HG03045 (cell line): ENCODE data around the gene RBMS3.
"Not testable (repeated sequence)": the region's sequence is repeated elsewhere in the genome, so short reads cannot be mapped to it uniquely, and the experiment has no call there.

ENCODE experiments used
- ATAC-seq: cut with Tn5 transposase; IDR thresholded peaks from one replicate; pipeline ENCODE4 v1.9.1; 2021; ENCODE audit warnings: mild to moderate bottlenecking, moderate library complexity; ENCODE audit not compliant: unreplicated experiment

Gene RBMS3

GRCh38 chr3:29759411-29760225, 478.7 kb downstream of the RBMS3 start:
- ATAC-seq, result no peak

- no peak for ATAC-seq
Measured at GRCh38 chr3:29760226-29760685, 479.4 kb downstream of the RBMS3 start.

- no peak for ATAC-seq
Measured at GRCh38 chr3:29761517-29761916, 480.6 kb downstream of the RBMS3 start.

DNA sequence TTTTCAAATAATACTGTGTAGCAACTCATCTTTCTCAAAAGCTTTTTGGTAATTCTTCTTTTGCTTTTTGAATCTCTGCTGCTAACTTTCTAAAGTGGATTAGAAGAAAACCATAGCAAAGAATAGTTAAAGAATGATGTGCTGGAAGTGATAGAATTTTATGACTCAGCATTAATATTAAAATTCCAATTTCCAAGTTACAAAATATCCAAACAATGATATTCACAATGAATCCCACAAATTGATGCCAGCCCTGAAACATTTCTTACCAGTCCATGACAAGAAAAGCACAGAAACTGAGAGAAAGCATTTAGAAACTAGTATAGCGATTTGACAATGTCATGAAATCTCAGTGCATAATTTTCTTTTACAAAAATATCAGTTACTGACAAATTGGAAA, 482.2 kb downstream of the RBMS3 start:
- no peak for ATAC-seq

DNA sequence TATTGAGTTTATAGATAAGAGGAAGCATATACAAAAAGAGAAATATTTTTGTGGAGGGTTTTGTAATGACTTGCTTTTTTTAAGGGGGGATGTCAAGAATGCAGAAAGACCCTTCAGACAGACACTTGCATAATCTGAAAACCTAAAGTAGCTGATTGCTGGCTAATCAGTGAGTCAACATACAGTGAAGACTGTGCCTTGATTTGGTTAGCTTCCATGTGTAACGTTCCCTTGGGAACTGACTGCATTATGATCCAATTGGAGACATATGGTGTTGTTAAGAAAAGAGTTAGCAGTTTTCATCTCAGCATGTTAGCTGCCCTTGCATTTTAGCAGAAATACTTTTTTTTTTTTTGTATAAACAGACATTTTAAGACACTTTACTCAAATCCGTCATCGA, 483.2 kb downstream of the RBMS3 start:
- ATAC-seq, result no peak

DNA sequence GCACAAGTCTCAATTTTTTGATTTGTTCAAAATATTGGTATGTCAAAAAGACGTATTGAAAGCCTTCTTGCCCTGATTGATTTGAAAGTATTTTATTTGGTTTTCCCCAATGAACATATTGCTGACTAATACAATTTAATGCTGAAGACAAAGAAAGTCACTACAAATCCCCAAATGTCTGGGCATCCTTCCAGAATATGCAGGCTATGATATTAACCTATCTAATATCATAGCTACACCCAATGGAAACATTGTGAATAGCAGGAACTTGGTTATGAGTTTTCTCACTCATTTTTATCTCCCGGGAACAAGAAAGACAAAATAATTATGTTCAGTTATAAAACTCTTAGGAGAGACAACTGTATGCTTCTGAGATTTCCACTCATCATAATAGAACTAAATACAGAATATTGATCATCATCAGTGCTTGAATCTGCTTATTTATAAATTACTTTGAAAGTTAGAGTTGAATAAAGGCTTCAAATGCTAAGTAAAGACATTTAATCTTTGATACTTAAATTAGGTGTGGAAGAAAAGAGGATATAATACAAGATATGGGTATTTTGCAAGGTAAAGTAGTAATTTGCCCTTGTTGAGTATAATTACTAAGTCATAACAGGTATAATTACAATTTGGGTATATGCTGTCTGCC, 483.9 kb downstream of the RBMS3 start:
- no peak for ATAC-seq

DNA sequence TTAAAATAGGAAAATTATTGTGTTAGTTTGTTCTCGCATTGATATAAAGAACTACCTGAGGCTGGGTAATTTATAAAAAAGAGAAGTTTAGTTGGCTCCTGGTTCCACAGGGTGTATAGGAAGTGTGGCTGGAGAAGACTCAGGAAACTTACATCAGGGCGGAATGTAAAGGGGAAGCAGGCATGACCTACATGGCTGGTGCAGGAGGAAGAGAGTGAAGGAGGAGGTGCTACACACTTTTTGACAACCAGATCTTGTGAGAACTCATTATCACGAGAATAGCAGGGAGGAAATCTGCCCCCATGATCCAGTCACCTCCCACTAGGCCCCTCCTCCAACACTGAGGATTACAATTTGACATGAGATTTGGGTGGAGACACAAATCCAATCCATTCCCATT, 490.7 kb downstream of the RBMS3 start:
- ATAC-seq, result no peak

GRCh38 chr3:29772436-29772835, 491.6 kb downstream of the RBMS3 start:
- ATAC-seq, result no peak

DNA sequence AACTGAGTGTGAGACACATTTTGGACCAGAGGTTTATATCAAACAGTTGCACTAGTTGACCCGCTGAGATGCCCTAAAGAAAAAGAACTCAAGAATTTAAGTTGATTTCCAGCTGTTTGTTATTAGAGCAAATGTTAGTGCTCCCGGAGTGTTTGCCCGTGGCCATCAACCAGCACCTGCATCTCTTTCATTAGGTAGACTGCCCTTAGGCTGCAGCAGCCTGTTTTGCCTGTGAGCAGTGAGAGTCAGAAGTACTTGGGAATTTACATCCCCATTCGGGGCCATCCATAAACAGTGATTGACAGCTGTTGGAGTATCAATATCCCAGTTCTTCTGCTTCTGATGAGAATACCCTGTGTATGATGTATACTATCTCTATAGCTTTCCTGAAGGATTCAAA, 492.6 kb downstream of the RBMS3 start:
- ATAC-seq, result no peak

- no peak for ATAC-seq
Measured at GRCh38 chr3:29775340-29775739, 494.5 kb downstream of the RBMS3 start.

DNA sequence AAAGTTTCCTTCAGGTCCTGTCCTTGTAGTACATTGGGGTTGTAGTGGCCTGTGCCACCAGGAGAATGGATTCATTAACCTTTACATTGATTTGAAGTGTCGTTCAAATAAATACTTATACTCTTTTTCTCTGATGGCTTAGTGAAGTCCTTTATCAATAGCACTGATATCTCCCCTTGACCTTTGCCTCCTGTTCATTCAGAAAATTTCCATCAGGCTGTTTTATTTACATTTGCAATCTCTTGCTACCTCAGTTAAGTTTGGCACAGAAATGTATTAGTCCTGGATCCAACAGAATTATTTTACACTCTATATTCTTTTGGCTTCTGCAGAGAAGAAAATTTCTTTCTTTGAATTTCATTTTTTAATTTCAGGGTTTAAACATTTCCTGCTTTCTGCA, 497.0 kb downstream of the RBMS3 start:
- ATAC-seq, result no peak

GRCh38 chr3:29789686-29790085, 508.8 kb downstream of the RBMS3 start:
- no peak for ATAC-seq

DNA sequence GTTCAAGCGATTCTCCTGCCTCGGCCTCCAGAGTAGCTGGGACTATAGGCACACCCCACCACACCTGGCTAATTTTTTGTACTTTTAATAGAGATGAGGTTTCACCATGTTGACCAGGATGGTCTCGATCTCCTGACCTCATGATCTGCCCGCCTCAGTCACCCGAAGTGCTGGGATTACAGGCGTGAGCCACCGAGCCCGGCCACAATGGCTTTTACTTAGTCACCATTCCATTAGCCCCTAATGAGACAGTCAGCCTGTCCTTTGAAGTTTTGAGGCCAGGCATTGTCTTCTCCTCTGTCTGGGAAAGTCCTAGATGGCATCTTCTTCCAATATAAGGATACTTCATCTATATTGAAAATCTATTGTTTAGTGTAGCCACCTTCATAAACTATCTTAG, 515.9 kb downstream of the RBMS3 start:
- no peak for ATAC-seq

DNA sequence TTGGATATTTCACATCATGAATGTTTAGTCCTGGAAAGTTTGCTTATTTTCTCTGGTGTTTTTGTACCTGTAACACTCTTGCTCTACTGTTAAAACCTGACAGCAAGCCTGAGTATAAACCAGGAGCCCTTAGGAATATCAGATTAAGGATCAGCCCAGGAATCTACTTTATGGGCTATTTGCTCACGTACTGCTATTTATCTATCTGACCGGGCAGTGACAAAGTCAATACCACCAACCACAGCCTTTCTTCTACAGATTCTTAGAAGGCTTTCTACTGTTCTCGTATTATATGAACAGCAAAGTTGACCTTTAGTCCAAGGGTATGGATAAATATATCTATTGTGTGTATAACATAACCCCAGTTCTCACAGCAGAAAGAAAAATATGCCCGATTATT, 521.2 kb downstream of the RBMS3 start:
- ATAC-seq, result no peak

DNA sequence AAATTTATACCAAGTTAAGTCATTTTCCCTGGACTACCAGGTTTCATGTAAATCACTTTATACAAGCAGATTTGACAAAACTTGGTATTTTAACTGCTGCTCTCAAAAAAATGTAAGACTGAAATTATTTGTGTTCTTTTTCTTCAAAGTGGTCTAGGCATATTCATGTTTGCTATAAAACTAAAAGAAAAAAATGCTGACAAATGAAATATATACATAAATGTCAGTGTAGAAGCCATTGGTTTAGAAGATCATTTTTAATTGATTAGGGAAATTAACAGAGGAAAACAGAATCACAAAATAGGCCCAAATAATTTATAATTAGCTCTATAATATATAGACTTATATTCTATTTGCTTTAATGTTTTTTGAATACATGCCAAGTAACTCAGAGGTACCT, 523.2 kb downstream of the RBMS3 start:
- ATAC-seq, result no peak

- ATAC-seq, result no peak
Measured at GRCh38 chr3:29805757-29806156, 524.9 kb downstream of the RBMS3 start.

- not testable (repeated sequence) for ATAC-seq
Measured at GRCh38 chr3:29808324-29808723, 527.5 kb downstream of the RBMS3 start.

DNA sequence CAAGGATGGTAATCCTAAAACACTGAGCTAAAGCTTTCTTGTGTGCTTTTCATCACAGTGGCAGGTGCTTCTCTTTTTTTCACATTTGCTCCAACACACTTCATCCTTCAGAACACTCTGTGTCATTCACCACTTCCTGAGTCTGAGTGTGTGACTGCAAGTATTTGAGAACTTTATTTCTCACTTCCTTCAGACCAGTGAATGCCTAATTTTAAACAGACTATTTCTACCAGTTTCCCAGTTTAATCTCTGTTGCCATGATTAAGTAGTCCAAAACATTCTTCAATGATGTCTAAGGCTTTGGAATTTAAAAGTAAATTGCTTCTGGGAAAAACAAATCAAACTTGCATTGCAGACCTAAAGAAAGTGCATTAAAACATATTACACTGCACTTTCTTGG, 541.2 kb downstream of the RBMS3 start:
- no peak for ATAC-seq

DNA sequence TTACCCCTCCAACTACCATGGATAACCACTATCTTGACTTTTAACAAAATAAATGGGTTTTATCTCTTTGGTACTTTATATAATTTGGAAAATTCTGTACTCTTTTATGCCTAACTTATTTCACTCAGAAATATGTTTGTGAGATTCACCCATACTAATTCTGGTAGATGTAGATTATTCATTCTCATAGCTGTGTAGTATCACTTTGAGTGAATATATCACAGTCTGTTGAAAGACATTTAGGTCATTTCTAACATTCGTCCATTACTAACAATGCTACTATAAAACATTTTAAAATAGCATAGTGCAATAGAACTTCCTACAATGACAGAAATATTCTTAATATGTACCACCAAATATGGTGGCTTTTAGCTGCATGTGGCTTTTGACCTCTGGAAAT, 542.4 kb downstream of the RBMS3 start:
- ATAC-seq, result no peak

DNA sequence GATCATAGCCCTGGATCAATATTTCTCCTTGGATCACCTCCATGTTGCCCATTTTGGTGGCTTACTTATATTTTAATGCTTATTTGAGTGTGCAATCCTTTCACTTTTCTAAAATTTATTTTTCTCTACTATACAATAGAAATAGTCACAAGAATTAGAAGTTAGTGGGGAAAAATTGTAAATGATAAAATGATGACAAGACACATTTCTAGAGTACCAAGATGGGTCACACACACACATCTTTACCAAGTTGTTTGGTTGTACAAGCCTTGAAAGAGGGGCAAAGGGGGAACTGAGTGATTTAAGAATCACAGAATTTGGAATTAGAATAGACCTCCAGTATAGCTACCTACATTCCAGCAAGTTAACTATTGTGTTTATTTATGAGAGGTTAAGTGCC, 545.8 kb downstream of the RBMS3 start:
- ATAC-seq, result no peak

DNA sequence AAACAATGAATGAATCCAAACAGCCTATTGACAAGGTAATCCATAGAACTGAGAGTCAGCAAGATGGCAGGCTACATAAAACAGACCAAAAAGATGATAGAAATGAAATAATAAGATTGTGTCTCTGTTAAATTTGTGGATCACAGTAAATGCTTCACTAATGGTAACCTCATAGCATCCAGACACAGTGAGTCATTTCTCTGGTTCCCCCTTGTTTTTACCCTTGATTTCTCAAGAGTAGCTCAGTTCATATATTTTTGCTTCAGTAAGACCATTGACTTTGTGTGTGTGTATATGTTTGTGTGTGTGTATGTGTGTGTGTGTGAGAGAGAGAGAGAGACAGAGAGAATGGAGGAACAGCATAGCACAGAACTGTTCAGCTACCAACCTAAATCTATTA, 546.9 kb downstream of the RBMS3 start:
- ATAC-seq, result no peak

GRCh38 chr3:29829340-29829739, 548.5 kb downstream of the RBMS3 start:
- no peak for ATAC-seq

DNA sequence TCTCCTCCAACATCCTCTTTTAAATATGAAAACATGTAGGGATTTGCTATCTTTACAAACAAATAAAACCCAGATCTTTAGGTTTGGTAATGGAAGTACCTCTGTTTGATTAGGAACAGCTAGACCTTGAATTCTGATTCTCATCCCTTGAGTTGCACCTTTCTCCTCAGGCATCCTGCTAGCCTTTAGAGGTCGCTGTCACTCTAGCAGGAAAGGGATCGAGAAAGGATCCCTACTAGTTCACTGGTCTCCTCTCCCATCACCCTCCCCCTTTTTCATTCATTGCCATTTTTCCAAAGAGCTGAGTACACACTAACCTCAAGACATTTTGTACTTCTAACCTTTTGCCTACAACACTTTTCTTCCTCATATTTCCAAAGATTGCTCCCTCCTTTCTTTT, 569.8 kb downstream of the RBMS3 start:
- ATAC-seq, result no peak
